Measurements from ENCODE around the gene LHX5.
A peak's percentile ranks its signal among the peaks of the same experiment; 100 is the strongest.

The LHX5 gene

DNA sequence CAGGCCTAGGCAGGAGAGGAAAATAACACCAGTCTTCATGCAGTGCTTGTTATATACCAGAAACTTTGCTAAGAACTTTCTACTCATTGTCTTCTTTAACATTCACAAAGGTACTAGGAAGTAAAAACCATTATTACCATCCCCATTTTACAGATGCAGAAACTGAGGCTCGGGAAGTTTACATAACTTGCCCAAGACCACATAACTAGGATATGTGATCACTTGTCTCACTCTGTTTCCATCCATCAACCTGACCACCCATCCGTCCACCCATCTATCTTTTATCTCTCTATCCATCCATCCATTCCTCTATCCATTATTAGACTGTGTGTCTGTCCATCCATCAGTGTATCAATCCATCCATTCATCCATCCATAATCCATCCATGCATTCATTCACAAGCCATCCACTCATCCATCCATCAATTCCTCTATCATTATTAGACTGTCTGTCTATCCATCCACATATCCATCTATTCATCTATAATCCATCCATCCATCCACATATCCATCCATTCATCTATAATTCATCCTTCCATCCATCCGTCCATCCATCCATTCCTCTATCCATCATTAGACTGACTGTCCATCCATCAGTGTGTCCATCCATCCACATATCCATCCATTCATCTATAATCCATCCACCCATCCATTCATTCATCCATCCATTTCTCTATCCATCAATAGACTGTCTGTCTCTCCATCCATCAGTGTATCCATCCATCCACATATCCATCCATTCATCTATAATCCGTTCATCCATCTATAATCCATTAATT, 33.0 kb downstream of the LHX5 start:
- no peak for DNase-seq

DNA sequence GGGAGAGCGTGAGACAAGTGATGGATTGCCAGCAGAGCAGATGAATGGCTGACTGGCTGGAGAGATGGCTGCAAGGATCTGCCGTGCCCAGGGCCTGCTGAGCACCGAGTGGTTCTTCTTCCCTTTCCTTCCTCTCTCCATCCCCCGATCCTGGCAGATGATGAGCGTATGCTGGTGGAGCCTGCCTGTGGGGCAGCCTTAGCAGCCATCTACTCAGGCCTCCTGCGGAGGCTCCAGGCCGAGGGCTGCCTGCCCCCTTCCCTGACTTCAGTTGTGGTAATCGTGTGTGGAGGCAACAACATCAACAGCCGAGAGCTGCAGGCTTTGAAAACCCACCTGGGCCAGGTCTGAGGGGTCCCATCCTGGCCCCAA, 34.0 kb downstream of the LHX5 start:
- no peak for DNase-seq

DNA sequence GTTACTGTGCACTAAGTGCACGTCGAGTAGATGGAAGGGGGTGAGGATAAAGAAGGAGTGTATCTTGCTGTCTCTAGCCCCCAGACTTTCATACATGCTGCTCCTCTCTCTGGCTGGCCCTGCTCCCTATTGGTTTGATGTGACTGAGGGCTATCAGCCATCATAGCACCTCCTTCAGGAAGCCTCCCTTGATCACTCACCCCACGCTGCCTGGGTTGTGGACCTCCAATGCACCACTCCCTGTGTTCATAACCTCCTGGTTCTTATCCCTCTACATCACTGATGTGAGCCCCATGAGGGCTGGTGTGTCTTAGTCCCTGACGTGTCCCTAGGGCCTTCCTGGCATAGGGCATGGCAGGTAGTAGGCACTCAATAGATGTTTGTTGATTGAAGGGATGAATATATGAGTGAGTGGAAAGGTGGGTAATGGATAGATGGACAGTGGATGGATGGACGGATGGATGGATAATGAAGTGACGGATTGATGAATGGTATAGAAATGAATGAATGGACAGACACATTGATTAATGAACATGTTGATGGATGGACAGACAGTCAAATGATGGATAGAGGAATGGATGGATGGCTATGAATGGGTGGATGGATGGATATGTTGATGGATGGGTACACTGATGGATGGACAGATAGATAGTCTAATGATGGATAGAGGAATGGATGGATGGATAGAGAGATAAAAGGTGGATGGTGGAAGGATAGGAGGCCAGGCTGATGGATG, 34.5 kb downstream of the LHX5 start:
- no peak for DNase-seq

DNA sequence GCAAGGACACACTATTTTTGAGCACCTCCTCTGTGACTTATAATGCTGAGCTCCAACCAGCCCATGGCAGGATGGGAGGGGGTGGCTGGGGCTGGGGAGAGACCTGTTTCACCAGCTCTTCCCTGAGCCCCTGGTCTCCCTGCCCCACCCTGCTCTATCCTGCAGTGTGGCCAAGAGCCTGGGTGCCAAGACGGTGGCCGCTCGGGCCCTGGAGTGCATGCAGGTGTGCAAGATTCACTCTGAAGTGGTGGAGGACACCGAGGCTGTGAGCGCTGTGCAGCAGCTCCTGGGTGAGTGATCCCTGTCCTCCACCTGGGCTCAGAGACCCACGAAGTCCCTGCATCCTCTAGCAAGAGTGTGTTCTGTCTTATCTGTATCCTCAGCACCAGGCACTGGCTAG, 35.1 kb downstream of the LHX5 start:
- no peak for DNase-seq

DNA sequence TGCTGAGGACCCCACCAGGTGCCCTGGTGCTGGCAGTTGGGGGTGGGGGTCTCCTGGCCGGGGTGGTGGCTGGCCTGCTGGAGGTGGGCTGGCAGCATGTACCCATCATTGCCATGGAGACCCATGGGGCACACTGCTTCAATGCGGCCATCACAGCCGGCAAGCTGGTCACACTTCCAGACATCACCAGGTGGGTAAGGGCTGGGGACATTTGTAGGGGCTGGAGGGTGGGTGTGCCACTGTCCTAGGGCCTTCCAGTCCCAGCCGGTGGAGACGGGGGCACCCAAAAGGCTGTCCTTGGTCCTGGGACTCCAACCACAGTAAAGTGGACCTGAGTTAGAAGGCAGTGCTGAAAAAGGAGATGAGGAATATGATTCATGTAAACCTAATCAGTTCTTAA, 36.3 kb downstream of the LHX5 start:
- DNase-seq = no peak

DNA sequence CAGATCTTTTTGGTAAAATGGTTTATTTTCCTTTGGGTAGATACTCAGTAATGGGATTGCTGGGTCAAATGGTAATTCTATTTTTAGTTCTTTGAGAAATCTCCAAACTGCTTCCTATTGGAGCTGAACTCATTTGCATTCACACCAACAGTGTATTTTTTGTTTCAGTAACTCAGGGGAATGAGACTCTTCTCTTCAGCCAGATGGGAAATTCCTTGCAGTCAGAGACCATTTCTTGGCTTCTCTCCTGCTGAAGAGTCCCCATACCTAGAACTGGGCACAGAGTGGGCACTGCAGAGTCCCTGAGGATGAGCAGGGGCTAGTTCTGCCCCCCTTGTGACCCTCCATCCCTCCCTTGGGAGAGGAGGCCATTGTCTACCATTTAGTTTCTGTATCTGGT, 38.7 kb downstream of the LHX5 start:
- no peak for DNase-seq

DNA sequence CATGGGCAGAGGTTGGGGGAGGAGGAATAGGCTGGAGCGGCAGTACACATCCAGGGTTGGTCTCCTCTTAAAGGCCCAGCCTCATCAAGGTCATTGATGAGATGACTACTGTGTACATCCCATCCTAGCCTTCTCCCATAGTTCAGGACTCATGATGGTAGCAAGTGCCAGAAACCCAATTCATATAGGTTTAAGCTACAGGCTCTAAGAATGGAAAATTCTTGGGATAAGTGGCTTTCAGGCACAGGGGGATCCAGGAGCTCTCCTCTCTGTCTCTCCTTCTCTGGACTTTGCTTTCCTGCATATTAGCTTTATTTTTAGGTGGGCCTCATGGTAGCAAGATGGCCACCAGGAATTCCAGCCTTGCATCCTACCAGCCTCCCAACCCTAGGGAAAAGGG, 43.2 kb downstream of the LHX5 start:
- no peak for DNase-seq

DNA sequence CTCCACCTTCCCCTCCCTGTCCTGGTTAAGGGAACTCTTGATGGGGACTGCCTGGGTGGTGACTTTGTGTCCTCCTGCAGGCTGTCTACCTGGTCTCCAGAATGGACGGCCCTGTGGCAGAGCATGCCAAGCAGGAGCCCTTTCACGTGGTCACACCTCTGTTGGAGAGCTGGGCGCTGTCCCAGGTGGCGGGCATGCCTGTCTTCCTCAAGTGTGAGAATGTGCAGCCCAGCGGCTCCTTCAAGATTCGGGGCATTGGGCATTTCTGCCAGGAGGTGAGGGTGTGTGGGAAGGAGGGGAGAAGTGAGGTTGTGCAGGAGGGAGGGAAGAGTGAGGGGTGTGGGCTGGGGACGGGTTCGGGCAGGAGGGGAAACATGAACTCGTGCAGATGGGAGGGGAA, 43.8 kb downstream of the LHX5 start:
- DNase-seq = no peak

DNA sequence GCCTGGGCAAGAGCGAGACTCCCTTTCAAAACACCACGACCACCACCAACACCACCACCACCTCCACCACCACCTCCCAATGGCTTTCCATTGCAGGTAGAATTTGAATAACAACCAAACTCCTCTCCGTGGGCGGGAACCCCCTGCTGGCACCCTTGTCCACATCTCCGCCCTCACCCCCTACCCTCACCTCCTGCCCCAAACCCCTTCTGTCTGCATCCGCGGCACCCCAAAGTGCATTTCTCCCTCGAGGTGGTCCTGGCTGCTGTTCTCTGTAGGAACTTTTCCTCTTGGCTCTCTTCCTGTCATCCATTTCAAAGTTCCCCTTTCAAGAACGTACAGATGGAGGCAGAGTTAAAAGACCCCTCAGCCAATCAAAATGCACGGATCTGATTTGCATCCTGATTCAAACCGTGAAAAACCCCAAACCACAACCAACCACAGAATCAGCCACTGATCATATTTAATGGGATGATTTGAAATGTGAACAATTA, 45.7 kb downstream of the LHX5 start:
- DNase-seq = peak in 1 of 5 experiments; percentile 19

DNA sequence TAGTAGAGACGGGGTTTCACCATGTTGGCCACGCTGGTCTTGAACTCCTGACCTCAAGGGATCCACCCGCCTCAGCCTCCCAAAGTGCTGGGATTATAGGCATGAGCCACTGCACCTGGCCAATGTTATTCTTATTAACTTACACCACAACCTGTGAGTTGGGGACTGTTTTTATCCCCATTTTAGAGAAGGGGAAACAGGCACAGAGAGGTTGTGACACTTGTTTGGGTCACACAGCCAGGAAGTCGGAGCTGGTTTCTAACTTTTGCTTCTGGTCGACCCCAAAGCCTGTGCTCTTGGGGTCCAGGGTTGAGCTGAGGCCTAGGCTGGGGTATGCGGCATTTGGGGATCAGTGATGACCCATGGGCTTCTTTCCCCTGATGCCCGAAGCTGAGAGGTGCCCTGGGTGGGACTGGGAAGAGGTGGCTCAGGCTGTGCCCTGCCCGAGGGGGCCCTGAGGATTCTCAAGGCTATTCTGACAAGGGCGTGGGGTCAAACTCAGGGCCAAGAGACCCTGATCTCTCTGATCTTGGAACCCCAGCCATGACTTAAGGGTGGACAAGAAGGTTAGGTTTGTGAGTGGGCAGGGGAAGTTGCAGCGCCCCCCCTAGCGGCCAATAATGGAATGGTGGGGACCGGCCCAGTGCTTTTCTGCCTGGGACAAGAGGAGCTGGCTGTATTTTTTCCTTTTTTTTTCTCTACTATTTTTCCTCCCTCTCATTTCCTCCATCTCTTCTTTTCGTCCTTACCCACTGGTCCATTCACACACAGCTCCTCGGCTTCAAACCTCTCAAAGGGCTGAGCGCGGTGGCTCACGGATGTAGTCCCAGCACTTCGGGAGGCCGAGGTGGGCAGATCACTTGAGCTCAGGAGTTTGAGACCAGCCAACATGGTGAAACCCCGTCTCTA, 46.5 kb downstream of the LHX5 start:
- peak in 3 of 5 experiments; percentile 24 to 38 (median 34) for DNase-seq

DNA sequence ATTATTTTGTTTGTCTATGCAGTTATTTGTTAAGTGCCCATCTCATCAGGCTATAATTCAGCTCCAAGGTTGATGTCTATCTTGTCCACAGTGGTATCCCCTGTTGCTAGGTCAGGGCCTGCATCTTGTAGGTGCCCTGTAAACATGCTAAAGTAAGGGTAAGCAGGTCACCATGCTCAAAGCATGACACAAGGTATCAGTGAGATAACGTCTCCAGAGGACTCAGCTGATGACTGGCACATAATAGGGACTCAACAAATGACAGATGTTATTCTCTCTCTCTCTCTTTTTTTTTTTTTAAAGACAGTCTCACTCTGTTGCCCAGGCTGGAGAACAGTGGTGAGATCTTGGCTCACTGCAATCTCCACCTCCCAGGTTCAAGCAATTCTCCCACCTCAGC, 47.2 kb downstream of the LHX5 start:
- no peak for DNase-seq

DNA sequence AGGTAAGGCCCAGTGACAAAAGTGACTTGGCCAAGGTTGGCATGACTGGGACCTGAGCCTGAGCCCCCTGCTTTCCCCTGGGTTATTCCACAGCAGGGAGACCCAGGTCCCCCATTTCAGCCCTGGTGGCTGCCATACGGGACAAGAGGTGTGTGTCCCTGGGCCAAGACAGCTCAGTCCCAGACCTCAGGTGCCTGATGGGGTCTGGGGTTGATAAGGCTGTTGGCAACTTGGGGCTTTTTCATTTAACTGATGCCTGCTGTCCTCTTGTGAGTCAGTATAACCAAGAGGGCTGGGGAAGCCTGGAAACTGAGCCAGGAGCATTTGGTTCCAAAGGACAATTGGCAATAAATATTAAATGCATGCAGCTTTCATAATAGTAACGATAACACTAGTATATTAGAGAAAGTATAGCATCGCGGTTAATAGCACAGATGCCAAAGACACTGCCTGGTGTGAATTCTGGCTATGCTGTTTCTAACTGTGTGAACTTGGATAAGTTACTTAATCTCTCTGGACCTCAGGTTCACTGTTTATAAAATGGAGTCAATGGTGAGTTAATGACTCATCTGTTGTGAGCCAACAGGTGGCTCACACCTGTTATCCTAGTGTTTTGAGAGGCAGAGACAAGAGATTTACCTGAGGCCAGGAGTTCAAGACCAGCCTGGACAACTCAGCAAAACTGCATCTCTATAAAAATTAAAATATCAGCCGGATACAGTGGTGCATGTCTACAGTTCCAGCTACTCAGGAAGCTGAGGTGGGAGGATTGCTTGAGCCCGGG, 48.6 kb downstream of the LHX5 start:
- DNase-seq = no peak

DNA sequence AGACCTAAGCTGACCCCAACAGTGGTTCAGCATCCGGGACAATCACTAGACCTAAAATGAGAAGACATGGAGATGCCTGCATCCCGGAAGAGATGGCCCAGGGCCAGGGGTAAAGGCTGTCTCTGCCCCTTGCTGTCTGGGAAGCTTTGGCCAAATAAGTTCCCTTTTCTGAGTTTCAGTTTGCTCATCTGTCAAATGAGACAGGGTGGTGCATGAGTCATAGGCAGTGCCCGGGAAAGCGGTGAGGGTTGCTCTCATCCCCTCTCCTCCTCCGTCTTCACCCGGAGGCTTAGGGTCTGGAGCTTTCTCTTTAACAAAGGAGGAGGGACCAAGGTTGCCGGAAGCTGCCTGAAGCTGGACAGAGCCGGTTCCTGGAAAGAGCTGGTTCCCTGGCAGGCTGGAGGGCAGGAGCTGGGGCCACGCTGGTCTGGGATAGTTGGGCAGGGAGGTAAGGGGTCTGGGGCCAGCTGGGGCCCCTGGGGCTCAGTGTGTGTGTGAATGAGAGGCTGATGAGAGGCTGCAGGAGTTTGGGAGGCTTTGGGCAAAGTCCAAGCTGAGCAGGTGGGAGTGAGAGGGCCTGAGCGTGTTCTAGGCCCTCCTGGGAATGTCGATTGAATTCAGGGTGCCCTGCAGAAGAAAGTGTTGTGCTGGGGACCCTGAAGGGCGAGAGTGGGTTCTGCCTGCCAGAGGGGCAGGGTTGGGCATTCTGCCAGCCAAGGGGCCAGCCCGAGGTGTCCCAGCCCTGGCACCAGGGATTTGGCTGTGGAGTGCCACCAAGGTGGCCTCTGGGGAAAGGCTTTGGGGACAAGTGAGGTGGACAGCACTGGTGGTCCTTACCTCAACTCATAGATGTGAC, 49.4 kb downstream of the LHX5 start, which contains the start of gene SDSL:
Gene SDSL, plus strand, starts transcription at position 351 of the 856 bp plus-strand sequence. CDS start 5,603 bp downstream, outside the sequence.
- peak in 1 of 5 experiments; percentile 10 for DNase-seq

DNA sequence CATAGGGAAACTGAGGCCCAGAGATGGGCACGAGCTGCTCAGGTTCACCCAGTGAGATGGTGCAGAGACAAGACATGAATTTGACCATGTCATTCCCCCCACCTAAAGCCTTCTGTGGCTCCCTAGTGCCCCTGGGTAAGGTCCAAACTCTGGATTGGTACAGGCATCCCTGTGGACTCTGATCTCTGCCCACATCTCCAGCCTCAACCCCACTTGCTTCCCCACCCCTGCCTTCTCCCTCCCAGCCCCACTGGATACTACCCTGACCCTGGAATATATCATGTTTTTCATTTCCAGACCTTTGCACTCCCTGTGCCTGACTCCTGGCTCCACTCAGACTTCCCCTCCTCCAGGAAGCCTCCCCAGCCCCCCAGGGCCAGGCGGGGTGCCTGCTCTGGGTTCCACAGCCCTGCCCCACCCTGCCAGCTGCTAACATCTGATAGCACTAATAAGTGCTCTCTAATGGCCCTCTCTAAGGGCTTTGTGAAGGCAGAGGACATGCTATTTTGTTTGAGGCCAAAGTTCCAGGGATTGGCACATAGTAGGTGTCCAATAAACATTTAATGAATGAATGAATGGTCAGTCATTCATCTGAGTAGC, 50.6 kb downstream of the LHX5 start:
- no peak for DNase-seq

DNA sequence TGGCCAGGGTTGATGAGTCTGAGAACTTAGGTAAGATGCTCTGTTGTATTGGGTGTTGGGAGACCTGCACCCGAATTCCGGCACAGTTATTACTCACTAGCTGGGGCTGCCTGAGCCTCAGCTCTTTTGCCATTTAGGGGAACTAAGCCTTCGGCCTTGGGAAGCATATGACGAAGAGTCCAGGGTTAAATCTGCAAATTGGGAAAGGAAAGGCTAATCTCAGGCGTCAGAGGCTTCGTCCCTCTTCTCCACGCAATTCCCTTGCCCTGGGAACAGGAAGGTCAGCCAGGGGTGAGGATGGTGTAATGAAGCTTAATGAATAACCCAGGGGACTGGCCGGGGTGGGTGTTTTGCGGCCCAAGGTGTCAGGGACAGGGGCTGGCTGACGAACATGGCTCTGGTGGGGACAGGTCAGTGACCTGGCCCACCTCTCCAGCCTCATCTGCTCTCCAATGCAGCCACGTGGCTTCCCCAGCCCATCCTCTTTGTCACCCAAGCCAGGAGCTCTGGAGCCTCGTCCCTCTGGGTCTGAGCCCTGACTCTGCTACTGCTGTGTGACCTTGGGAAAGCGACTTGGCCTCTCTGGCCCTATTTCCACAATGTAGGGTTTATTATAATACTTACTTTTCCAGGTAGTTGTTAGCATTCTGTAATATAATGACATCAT, 53.3 kb downstream of the LHX5 start:
- DNase-seq = no peak

DNA sequence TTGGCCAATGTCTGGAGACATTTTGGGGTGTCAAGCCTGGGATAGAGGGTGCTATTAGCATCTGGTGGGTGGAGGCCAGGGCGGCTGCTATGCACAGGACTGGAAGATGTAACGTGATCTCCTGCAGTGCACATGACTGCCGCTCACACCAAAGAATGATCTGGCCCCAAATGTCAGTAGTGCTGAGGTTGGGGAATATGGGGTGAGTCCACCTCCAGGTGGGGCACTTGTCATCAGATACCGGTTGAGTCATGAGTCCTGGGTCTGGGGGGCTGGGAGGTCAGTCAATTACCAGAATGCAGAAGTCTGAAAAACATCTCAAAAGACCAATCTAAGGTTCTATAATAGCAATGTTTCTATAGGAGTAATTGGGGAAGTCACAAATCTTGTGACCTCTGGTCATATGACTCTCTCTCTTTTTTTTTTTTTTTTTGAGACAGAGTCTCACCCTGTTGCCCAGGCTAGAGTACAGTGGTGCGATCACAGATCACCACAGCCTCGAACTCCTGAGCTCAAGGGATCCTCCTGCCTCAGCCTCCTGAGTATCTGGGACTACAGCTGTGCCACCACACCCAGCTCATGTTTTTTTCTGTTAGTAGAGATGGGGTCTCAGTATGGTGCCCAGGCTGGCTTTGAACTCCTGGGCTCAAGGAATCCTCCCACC, 55.4 kb downstream of the LHX5 start:
- no peak for DNase-seq

DNA sequence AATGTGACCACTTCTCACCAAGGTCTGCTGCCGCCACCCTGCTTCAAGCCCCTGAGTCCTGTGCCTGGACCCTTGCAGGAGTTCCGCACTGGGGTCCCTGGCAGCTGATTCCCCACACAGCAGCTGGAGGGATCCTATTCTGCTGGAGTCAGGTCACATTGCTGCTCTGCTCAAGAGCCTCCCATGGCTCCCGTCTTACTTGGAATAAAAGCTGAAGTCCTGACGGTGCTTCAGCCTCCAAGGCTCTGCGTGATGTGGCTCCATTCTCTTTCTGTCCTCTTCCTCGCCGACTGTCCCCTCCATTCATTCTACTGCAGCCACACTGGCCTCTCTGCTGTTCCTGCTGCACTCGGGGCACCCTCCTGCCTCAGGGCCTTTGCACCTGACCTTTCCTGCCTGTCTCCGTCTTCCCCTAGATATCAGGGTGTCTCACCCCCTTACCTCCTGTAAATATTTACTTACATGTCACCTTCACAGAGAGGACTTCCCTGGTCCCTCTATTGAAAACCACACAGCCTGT, 57.1 kb downstream of the LHX5 start:
- no peak for DNase-seq

DNA sequence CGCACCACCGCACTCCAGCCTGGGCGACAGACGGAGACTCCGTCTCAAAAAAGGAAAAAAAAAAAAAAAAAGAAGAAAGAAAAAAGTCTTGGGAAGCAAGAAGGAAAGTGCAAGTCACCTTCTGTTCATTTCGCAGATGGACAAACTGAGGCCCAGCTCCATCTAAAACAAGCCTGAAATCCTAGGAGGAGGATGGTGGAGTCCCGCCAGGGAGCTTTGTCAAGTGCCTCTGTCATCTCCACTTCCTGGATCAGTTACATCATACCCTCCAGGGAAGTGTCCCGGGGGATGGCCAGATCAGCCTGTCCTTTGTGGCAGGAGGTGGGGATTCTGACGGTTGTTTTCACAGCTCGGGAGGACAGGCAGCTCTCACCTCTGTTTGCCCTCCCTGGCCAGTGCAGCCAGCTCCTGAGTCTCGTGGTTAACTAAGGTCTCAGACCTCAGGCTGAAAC, 58.2 kb downstream of the LHX5 start:
- no peak for DNase-seq

Measured in T-helper 2 cell (primary cell).